ENCODE measurements around the gene DENND6A. TPM values are rescaled to one million over a fixed set of nuclear protein-coding genes. Genes with fewer than 3 reads are reported as not detected.

The DENND6A gene, protein sequence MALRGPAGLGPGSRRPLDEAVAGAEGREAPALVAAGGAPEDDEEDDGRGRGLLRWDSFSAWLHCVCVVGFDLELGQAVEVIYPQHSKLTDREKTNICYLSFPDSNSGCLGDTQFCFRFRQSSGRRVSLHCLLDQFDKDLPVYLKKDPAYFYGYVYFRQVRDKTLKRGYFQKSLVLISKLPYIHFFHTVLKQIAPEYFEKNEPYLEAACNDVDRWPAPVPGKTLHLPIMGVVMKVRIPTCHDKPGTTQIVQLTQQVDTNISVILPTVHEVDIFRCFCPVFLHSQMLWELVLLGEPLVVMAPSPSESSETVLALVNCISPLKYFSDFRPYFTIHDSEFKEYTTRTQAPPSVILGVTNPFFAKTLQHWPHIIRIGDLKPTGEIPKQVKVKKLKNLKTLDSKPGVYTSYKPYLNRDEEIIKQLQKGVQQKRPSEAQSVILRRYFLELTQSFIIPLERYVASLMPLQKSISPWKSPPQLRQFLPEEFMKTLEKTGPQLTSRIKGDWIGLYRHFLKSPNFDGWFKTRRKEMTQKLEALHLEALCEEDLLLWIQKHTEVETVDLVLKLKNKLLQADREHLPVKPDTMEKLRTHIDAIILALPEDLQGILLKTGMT
- total RNA-seq (2016; rRNA removed; fragmentation: Illumina TruSeq; extraction: Trizol) (9.4 and 12.8 TPM in 2 replicates), polyA plus RNA-seq (2011; rRNA removed) (9.7 and 11.1 TPM in 2 replicates), polyA minus RNA-seq (2011; rRNA and poly(A)+ RNA removed; ENCODE audit: low replicate concordance) (5.4 and 22.0 TPM in 2 replicates), Bru-seq, nascent RNA (percentile 72 among the genes with signal in this experiment), BruChase-seq, experiment 1, labeled RNA remaining after a 6-hour chase (percentile 71 among the genes with signal in this experiment), BruChase-seq, experiment 2, labeled RNA remaining after a 2-hour chase (percentile 75 among the genes with signal in this experiment)
- 8.3 and 10.2 TPM in 2 replicates for total RNA-seq (2016; cell fraction: cytosol; rRNA removed; fragmentation: Illumina TruSeq; extraction: Trizol; ENCODE audit: low read depth)
- 9.9 and 12.4 TPM in 2 replicates for total RNA-seq (2016; cell fraction: insoluble cytoplasmic fraction; rRNA removed; fragmentation: Illumina TruSeq; extraction: Trizol)
- 4.6 and 5.3 TPM in 2 replicates for total RNA-seq (2016; cell fraction: membrane; rRNA removed; fragmentation: Illumina TruSeq; extraction: Trizol)
- 10.8 and 12.4 TPM in 2 replicates for total RNA-seq (2016; cell fraction: nucleus; rRNA removed; fragmentation: Illumina TruSeq; extraction: Trizol)
- polyA plus RNA-seq (2011; cell fraction: cytosol; rRNA removed): 4.4 and 9.0 TPM in 2 replicates
- polyA plus RNA-seq (2011; cell fraction: nucleus; rRNA removed): 5.5 and 8.4 TPM in 2 replicates
- 8.3 and 9.7 TPM in 2 replicates for polyA plus RNA-seq (2012)
- 0.28 and 0.61 TPM in 2 replicates for polyA plus RNA-seq (2016; cell fraction: cytosol; fragmentation: Illumina TruSeq; extraction: Trizol; ENCODE audit: low read depth)
- 7.7 and 8.2 TPM in 2 replicates for polyA plus RNA-seq (2016; cell fraction: insoluble cytoplasmic fraction; fragmentation: Illumina TruSeq; extraction: Trizol; ENCODE audit: low read depth)
- 1.7 and 1.9 TPM in 2 replicates for polyA plus RNA-seq (2016; cell fraction: membrane; fragmentation: Illumina TruSeq; extraction: Trizol; ENCODE audit: low read depth)
- 14.9 and 16.0 TPM in 2 replicates for polyA plus RNA-seq (2016; cell fraction: nucleus; fragmentation: Illumina TruSeq; extraction: Trizol; ENCODE audit: insufficient read depth, low read depth)
- polyA minus RNA-seq (2011; cell fraction: cytosol; rRNA and poly(A)+ RNA removed): 8.2 and 11.8 TPM in 2 replicates
- polyA minus RNA-seq (2011; cell fraction: nucleus; rRNA and poly(A)+ RNA removed): 14.3 and 18.4 TPM in 2 replicates
- long read RNA-seq, experiment 1, partial matches to known transcripts: 0 of 1 reads
- long read RNA-seq, experiment 1, other reads (novel, unspliced or antisense): 1 of 1 reads
- long read RNA-seq, experiment 2, partial matches to known transcripts: 0 of 13 reads
- long read RNA-seq, experiment 2, other reads (novel, unspliced or antisense): 13 of 13 reads

DNA sequence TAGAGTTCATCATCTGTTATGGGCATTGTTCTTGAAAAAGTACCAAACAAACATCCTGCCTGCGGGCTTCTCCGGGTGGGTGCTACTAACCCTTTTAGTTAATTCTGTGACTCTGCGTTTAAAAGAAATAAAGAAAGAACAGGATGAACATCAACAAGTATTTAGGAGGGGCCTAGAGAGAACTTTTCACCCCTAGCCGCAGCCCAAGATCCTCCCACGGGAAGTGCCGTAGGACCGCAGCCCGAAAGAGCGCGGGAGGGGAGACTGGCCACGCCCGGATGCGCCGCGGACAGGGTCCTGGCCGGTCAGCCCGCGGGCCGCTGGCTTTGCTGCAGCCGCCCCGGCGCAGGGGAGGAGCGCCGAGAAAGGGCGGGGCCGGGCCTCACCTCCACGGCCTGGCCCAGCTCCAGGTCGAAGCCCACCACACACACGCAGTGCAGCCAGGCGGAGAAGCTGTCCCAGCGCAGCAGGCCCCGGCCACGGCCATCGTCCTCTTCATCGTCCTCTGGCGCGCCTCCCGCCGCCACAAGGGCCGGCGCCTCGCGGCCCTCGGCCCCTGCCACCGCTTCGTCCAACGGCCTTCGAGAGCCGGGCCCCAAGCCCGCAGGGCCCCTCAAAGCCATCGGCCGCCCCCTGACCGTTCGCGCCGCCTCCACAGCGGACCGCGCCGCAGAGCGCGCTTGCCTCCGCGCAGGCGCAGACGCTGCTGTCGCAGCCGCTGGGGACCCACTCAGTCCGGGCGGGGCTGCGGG lies at the start of gene DENND6A:
DENND6A (minus strand) TSS at position 682 of the 752 bp plus-strand sequence; CDS start at position 623, 59 bp downstream.
- ChIA-PET CTCF (ENCODE audit: low intra/inter-chr PET ratio, low total read pairs) (no interaction called here), POLR2A (interaction anchor here (1.0 to 1.4 kb wide), 12 partner anchors 11 to 465 kb away, joined by 3 to 13 read pairs (median 4); partner anchors contain the start of genes ARF4, PDE12 and SLMAP)
- in situ Hi-C loops (cut with HindIII; ENCODE audit: extremely low pct_ligation_motif_present, low pct_unique_long_range_greater_than_20kb): no loop called here
- no peak within 1 kb of the TSS for H2AFZ ChIP-seq (ENCODE audit: low read length)
- intact Hi-C loops (cut with micrococcal nuclease; ENCODE audit: unreplicated experiment): loop anchor here (2.0 kb wide), 1 partner anchor 64 kb away; the partner anchor contains the start of gene SLMAP
- ATAC-seq (peak; percentile 96), DNase-seq (ENCODE audit: low spot score) (peak; percentile 87), FAIRE-seq (peak; percentile 28)
- peaks cover 40% of the 10 kb centered on the region for H3K4me1 ChIP-seq (ENCODE audit: insufficient read depth, low read length)
- peak within 1 kb of the TSS; percentile 70 to 82 (median 76) for H3K4me3 ChIP-seq (replicated peaks in 1 of 3; ENCODE audit: insufficient read depth in 1 of 3, low read depth in 2 of 3, low read length in 3 of 3)
- BruUV-seq (replicated peaks): no TSS peak
- H3K9ac ChIP-seq (ENCODE audit: insufficient read depth, low read depth, low read length): peak within 1 kb of the TSS; percentile 88
- no peaks in the 10 kb centered on the region for H3K27me3 ChIP-seq (ENCODE audit: control insufficient read depth in 1 of 2, insufficient read depth in 2 of 2, low read length in 2 of 2)
- H3K36me3 ChIP-seq (replicated peaks in 1 of 2; ENCODE audit: control insufficient read depth in 1 of 2, insufficient read depth in 2 of 2, low read length in 2 of 2): no peaks in the 10 kb centered on the region
- no peaks in the 10 kb centered on the region for H3K9me3 ChIP-seq (ENCODE audit: low read length)
- WGBS (ENCODE audit: low lambda C conversion rate): 0% methylated on average over 10 of the region's 71 CpGs
- peak within 1 kb of the TSS; percentile 90 for H3K27ac ChIP-seq (ENCODE audit: extremely low read length, insufficient read depth, low read length)
- H3K4me2 ChIP-seq (ENCODE audit: low read depth, low read length): peak within 1 kb of the TSS; percentile 73
- H4K20me1 ChIP-seq (ENCODE audit: insufficient read depth, low read length): 0 out of 2 replicates have a peak, but pooled peaks cover 4% of the 10 kb centered on the region
- peaks cover 23% of the 10 kb centered on the region for H3K79me2 ChIP-seq (ENCODE audit: insufficient read depth, low read length)
- TF ChIP-seq ZNF703 (CRISPR knock-in tag; IDR thresholded peaks at IDR 0.05; ENCODE audit: borderline replicate concordance): no peak; the same call in 1 of the 2 replicates
- TF ChIP-seq SPEN (CRISPR knock-in tag; IDR thresholded peaks at IDR 0.05; ENCODE audit: low read depth): peak; percentile 89
- TF ChIP-seq TAF1 (CRISPR knock-in tag; IDR thresholded peaks at IDR 0.05): peak; percentile 88
- TF ChIP-seq, protein P1, sequence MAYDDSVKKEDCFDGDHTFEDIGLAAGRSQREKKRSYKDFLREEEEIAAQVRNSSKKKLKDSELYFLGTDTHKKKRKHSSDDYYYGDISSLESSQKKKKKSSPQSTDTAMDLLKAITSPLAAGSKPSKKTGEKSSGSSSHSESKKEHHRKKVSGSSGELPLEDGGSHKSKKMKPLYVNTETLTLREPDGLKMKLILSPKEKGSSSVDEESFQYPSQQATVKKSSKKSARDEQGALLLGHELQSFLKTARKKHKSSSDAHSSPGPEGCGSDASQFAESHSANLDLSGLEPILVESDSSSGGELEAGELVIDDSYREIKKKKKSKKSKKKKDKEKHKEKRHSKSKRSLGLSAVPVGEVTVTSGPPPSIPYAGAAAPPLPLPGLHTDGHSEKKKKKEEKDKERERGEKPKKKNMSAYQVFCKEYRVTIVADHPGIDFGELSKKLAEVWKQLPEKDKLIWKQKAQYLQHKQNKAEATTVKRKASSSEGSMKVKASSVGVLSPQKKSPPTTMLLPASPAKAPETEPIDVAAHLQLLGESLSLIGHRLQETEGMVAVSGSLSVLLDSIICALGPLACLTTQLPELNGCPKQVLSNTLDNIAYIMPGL (CRISPR knock-in tag; IDR thresholded peaks at IDR 0.05; ENCODE audit: borderline replicate concordance in 1 of 2, low read depth in 1 of 2): peak; percentile 60 to 73; a peak in 3 of 4 replicates
- TF ChIP-seq, protein P2, sequence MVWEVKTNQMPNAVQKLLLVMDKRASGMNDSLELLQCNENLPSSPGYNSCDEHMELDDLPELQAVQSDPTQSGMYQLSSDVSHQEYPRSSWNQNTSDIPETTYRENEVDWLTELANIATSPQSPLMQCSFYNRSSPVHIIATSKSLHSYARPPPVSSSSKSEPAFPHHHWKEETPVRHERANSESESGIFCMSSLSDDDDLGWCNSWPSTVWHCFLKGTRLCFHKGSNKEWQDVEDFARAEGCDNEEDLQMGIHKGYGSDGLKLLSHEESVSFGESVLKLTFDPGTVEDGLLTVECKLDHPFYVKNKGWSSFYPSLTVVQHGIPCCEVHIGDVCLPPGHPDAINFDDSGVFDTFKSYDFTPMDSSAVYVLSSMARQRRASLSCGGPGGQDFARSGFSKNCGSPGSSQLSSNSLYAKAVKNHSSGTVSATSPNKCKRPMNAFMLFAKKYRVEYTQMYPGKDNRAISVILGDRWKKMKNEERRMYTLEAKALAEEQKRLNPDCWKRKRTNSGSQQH (CRISPR knock-in tag; IDR thresholded peaks at IDR 0.05; ENCODE audit: low read depth): peak; percentile 82; the same call in 1 of the 2 replicates
- 0 out of 2 replicates have a peak, but pooled peaks have one; percentile 26 for TF ChIP-seq TMF1 (CRISPR knock-in tag; IDR thresholded peaks at IDR 0.05; ENCODE audit: low read depth)
- TF ChIP-seq ATF7 (IDR thresholded peaks at IDR 0.05): no peak
- TF ChIP-seq ATF7 (CRISPR knock-in tag; IDR thresholded peaks at IDR 0.05): no peak
- no peak for TF ChIP-seq RFX5 (IDR thresholded peaks at IDR 0.05; ENCODE audit: low read depth, low read length)
- TF ChIP-seq ZSCAN12 (CRISPR knock-in tag; IDR thresholded peaks at IDR 0.05): no peak
- TF ChIP-seq ZNF207 (IDR thresholded peaks at IDR 0.05; ENCODE audit: borderline replicate concordance): no peak
- peak; percentile 89; the same call in 1 of the 2 replicates for TF ChIP-seq ZNF782 (CRISPR knock-in tag; IDR thresholded peaks at IDR 0.05; ENCODE audit: borderline replicate concordance)
